LNCAP (cell line): ENCODE measurements around the gene ADGRA1.

ENCODE experiments used
- CTCF ChIP-seq: fragments of 450-650 bp; IDR thresholded peaks from 2 replicates; pipeline ENCODE4 v1.5.1; 2017; ENCODE audit warnings: mild to moderate bottlenecking

Gene ADGRA1

DNA sequence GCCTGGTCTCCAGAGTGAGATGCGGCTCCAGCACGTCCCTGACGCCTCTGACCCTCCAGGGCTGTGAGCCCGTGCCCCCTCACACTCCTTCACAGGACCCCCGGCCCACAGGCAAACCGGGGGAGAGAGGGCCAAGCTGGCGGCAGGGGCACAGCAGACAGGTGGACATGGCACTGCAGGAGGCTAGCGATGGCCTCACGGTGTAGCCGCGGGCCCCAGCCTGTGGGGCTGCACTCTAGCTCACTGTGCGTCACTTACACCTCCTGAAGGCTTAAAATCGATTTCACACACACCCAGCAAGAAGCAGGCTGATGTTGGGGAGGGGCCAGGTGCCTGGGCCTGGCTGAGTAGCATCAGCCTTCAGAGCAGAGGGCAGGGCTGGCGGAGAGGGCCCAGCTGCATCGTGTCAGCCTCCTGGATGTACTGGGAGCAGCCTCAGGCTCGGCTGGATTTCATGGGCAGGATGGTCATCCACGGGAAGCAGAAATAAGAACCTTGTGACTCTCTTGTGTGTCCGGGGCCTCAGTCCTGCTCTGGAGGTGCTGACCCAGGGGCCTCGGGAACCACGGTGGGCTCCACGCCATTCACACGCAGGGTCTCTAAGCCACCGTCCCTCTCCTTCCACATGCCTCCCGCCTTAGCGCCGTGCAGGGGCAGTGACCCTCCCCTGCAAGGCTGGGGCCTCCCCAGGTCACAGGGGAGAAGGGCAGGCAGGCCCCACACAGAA, 52.9 kb downstream of the ADGRA1 start:
- no peak for TF ChIP-seq CTCF

DNA sequence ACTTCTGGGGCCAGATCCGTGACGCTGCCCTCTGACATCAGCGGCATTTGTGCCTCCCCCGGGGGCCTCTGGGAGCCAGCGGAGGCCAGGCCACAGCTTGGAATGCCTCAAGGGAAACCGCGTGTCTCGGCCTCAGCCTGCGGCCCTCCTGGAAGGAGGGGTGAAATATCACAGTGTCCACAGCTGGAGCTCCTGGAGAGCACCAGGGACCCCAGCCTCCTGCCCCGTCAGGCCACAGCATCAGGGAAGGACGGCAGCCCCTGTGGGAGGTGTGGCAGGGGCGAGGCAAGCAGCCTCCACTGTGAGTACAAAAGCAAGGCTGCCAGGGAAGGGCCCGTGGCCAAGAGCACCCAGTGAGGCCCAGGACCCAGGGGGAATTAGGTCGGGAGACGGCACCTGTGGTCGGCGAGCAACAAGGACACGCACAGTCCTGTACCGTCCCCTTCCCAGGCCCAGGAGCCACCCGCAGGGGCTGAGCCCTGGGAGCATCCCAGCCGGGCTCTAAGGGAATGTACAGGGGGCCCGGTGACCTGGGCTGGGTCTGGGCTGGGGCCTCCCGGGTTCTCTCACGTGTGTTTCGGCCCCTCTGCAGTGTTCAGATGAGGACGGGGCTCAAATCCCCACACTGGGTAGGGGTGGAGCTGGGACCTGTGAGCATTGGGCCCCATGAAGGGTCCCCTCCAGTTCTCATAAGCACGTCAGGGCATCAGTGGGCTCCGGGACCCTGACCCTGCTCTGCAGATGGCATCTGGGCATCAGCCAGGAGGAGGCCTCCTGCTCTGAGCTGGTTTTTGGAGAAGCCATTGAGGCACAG, 53.6 kb downstream of the ADGRA1 start:
- no peak for TF ChIP-seq CTCF

DNA sequence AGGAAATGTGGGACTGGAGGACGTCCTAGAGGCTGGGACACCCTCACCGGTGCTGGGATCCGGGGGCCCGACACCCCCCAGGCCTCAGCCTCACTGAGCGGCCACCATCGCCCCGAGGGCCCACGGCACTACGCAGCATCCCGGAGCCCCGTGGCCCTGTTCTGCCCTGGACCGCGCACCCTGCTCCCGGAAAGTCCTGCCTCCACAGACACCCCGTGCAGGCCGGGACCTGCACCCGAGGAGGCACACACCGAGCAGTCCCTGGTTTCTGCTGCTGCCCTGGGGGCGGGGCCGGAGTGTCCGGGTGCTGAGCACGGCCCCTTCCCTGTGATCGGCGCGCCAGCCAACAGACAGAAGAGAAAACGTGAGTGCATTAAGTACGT, 54.2 kb downstream of the ADGRA1 start:
- TF ChIP-seq CTCF: no peak

- TF ChIP-seq CTCF: no peak
These were observed 54.9 kb downstream of the ADGRA1 start for GRCh38 chr10:133142523-133143199.

DNA sequence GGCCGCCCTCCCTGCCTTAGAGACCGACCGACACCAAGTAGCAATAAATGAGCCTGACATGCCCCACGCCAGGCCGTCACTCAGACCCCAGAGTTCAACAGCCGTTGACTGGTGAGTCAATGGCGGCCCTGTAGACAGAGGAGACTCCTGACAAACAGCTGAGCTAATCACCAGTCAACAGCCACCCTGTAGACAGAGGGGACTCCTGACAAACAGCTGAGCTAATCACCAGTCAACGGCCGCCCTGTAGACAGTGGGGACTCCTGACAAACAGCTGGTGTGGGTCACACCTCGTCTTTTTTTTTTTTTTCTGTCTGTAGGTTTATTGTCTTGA, 55.4 kb downstream of the ADGRA1 start:
- no peak for TF ChIP-seq CTCF

- TF ChIP-seq CTCF: no peak
These were observed 55.8 kb downstream of the ADGRA1 start for GRCh38 chr10:133143546-133143945.

- no peak for TF ChIP-seq CTCF
These were observed 57.0 kb downstream of the ADGRA1 start for GRCh38 chr10:133144771-133145170.
